C4-2B (cell line): Measurements from ENCODE around the gene RAPGEF3.

Experiments used
- H3K27ac ChIP-seq: fragments of 450-650 bp; 2 replicates; pipeline ENCODE4 v1.5.1; 2017
- CTCF ChIP-seq: fragments of 450-650 bp; conservative IDR thresholded peaks from 2 replicates; pipeline ENCODE4 v1.5.1; 2017; ENCODE audit warnings: mild to moderate bottlenecking
- ZFX ChIP-seq: fragments of 450-650 bp; IDR thresholded peaks from 2 replicates; pipeline ENCODE4 v1.6.1; 2017

RAPGEF3 gene

GRCh38 chr12:47783821-47784819 is 25.4 kb upstream of the RAPGEF3 start:
- no peak for TF ChIP-seq ZFX
- TF ChIP-seq CTCF = no peak

DNA sequence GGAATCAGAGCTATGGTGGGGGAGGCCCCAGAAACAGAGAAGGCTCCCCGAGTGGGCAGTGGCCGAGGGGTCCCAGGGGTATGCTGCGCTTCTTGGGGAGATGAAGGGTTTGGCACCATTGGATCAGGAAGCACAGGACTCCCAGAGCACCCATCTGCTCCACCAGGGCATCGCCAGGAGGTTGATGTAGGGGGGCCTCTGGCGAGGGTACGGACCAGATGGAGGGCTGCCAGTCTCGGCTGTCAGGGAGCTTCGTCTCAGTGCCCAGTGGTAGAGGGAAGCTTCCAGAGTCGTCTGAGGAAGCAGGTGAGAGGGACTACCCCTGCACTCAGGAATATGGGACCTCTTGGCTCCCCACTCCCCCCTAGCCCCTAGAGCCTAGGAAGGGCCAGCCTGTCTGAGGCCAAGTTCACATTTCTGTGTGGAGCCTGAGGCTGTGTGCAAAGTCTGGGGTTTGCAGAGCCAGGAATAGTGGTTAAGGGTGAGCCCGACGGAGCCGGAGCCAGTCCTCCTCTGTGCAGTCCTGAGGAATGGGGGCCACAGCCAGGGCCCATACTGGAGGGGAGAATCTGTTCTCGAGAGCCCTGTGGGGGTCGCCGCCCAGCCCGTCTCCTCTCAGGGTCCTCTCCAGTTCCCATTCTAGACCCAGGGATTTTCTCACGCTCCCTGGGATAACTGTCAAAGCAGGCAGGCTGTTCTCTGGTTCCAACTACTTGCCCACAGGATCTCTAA is 24.5 kb upstream of the RAPGEF3 start:
- H3K27ac ChIP-seq = peak overlapping the region; percentile 58
- no peak for TF ChIP-seq CTCF
- no peak for TF ChIP-seq ZFX

More at GRCh38 chr12:47783821-47784819, 25.4 kb upstream of the RAPGEF3 start:
- H3K27ac ChIP-seq = no peak overlapping the region

- peak overlapping the region; percentile 58 for H3K27ac ChIP-seq
- TF ChIP-seq ZFX (no peak), CTCF (no peak)
Measured at GRCh38 chr12:47782372-47782770, 23.7 kb upstream of the RAPGEF3 start.

GRCh38 chr12:47781479-47782371 is 23.0 kb upstream of the RAPGEF3 start:
- TF ChIP-seq CTCF = no peak
- no peak for TF ChIP-seq ZFX
- H3K27ac ChIP-seq = peak overlapping the region; percentile 58

- H3K27ac ChIP-seq = no peak overlapping the region
- TF ChIP-seq ZFX (no peak), CTCF (no peak)
Measured at GRCh38 chr12:47779943-47780504, 21.3 kb upstream of the RAPGEF3 start.

DNA sequence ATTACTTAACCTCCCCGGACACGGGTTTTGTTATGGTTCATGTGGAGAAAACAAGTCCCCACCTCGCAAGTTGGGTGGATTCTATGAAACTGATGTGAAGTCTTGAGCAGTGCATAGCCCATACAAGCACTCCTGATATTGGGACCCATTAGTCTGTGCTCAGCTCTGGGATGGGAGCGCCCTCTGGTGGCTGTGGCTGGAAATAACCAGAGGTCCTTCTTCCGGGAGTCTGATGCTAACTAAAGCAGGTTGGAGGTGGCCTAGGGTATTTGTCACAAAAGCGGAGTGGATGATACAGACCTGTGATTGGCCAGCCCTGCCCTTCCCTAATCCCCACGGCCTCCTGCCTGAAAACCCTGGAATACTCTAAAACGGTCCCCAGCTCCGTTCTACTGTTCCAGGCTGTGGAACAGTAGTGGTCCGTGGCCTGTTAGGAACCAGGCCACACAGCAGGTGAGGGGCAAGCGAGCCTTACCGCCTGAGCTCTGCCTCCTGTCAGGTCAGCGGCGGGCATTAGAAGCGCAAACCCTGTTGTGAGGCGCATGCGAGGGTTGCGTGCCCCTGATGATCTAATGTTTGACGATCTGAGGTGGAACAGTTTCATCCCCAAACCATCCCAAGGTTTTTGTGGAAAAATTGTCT is 20.7 kb upstream of the RAPGEF3 start:
- no peak overlapping the region for H3K27ac ChIP-seq
- TF ChIP-seq CTCF = peak; percentile 97
- no peak for TF ChIP-seq ZFX
